MM.1S (cell line): ENCODE measurements around the gene RIMKLB.

ENCODE experiments used
- DNase-seq: peaks from one replicate; pipeline ENCODE4 v3.0.0-alpha.2; 2015
- H2AFZ ChIP-seq: fragments of 300-600 bp; sonication (generic); 2 replicates; pipeline ENCODE4 v1.6.0; 2016; ENCODE audit warnings: antibody characterized with exemption, low read length
- H3F3A ChIP-seq: fragments of 300-600 bp; sonication (generic); 2 replicates; pipeline ENCODE4 v1.6.1; 2016; ENCODE audit warnings: mild to moderate bottlenecking, antibody characterized with exemption, low read length, moderate library complexity, mixed read lengths; ENCODE audit not compliant: insufficient read depth
- H3K27ac ChIP-seq: fragments of 300-600 bp; sonication (generic); 2 replicates; pipeline ENCODE4 v1.5.1; 2016; ENCODE audit warnings: mild to moderate bottlenecking, low read length
- H3K27me3 ChIP-seq: fragments of 300-600 bp; sonication (generic); replicated peaks from 2 replicates; pipeline ENCODE4 v1.6.0; 2016; ENCODE audit warnings: low read length; ENCODE audit not compliant: insufficient read depth
- H3K36me3 ChIP-seq: fragments of 300-600 bp; sonication (generic); replicated peaks from 2 replicates; pipeline ENCODE4 v1.6.1; 2016; ENCODE audit warnings: mild to moderate bottlenecking, low read length, mixed read lengths; ENCODE audit not compliant: insufficient read depth
- H3K4me1 ChIP-seq: fragments of 300-600 bp; sonication (generic); 2 replicates; pipeline ENCODE4 v1.6.1; 2016; ENCODE audit warnings: low read length, mixed read lengths
- H3K4me2 ChIP-seq: fragments of 300-600 bp; sonication (generic); 2 replicates; pipeline ENCODE4 v1.6.0; 2016; ENCODE audit warnings: low read depth, low read length
- H3K4me3 ChIP-seq: fragments of 300-600 bp; sonication (generic); 2 replicates; pipeline ENCODE4 v1.5.1; 2016; ENCODE audit warnings: low read length, mixed read lengths
- H3K79me2 ChIP-seq: fragments of 300-600 bp; sonication (generic); 2 replicates; pipeline ENCODE4 v1.6.1; 2016; ENCODE audit warnings: mixed run types, low read length, mixed read lengths
- H3K9ac ChIP-seq: fragments of 300-600 bp; sonication (generic); 2 replicates; pipeline ENCODE4 v1.6.1; 2016; ENCODE audit warnings: low read length, mixed read lengths
- H3K9me2 ChIP-seq: fragments of 300-600 bp; sonication (generic); replicated peaks from 2 replicates; pipeline ENCODE4 v1.6.1; 2016; ENCODE audit warnings: mild to moderate bottlenecking, low read length, mixed read lengths; ENCODE audit not compliant: insufficient read depth
- H3K9me3 ChIP-seq: fragments of 300-600 bp; sonication (generic); replicated peaks from 2 replicates; pipeline ENCODE4 v1.6.1; 2016; ENCODE audit warnings: mild to moderate bottlenecking, low read length, mixed read lengths; ENCODE audit not compliant: insufficient read depth
- H4K20me1 ChIP-seq: fragments of 300-600 bp; sonication (generic); 2 replicates; pipeline ENCODE4 v1.6.1; 2016; ENCODE audit warnings: mild to moderate bottlenecking, low read length, moderate library complexity, mixed read lengths; ENCODE audit not compliant: insufficient read depth
- EZH2 ChIP-seq: fragments of 300-600 bp; sonication (generic); optimal IDR thresholded peaks from 2 replicates; pipeline ENCODE3; 2017; ENCODE audit warnings: low read depth, mild to moderate bottlenecking, antibody characterized with exemption, low read length, mixed read lengths
- EZH2phosphoT487 ChIP-seq: fragments of 300-600 bp; sonication (generic); IDR thresholded peaks from 2 replicates; pipeline ENCODE4 v1.6.1; 2018; ENCODE audit warnings: antibody characterized with exemption, low read length
- TF ChIP-seq, protein P1 (sequence below): fragments of 300-600 bp; sonication (generic); IDR thresholded peaks from 2 replicates; pipeline ENCODE4 v1.5.1; 2016; ENCODE audit warnings: antibody characterized with exemption, low read length, mixed read lengths

Gene RIMKLB

DNA sequence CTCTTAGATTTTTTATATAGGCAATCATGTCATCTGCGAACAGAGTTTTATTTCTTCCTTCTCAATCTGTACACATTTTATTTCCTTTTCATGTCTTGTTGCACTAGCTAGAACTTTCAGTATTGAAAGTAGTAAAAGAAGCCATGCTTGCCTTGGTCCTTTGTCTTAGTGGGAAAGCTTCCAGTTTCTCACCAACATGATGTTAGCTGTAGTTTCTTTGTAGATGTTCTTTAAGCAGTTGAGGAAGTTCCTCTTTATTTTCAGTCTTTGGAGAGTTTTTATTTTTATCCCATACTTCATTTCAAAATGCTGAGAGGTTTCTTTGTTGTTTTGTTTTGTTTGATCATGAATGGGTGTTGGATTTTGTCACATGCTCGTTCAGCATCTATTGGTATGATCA lies 12.7 kb upstream of the RIMKLB start:
- no peaks in the 10 kb centered on the region for H3K27me3 ChIP-seq
- 0 out of 2 replicates have a peak, but pooled peaks cover 4% of the 10 kb centered on the region for H3K4me1 ChIP-seq
- no peaks in the 10 kb centered on the region for H3K36me3 ChIP-seq
- no peak overlapping the region for H3K4me3 ChIP-seq
- H3K79me2 ChIP-seq: no peaks in the 10 kb centered on the region
- H3K27ac ChIP-seq: no peak overlapping the region
- no peak overlapping the region for H3K4me2 ChIP-seq
- H3K9ac ChIP-seq: no peak overlapping the region
- DNase-seq: no peak
- no peak overlapping the region for H2AFZ ChIP-seq
- no peaks in the 10 kb centered on the region for H3K9me2 ChIP-seq
- TF ChIP-seq, protein P1, sequence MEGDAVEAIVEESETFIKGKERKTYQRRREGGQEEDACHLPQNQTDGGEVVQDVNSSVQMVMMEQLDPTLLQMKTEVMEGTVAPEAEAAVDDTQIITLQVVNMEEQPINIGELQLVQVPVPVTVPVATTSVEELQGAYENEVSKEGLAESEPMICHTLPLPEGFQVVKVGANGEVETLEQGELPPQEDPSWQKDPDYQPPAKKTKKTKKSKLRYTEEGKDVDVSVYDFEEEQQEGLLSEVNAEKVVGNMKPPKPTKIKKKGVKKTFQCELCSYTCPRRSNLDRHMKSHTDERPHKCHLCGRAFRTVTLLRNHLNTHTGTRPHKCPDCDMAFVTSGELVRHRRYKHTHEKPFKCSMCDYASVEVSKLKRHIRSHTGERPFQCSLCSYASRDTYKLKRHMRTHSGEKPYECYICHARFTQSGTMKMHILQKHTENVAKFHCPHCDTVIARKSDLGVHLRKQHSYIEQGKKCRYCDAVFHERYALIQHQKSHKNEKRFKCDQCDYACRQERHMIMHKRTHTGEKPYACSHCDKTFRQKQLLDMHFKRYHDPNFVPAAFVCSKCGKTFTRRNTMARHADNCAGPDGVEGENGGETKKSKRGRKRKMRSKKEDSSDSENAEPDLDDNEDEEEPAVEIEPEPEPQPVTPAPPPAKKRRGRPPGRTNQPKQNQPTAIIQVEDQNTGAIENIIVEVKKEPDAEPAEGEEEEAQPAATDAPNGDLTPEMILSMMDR: no peak
- TF ChIP-seq EZH2 (no peak), EZH2phosphoT487 (no peak)
- H3F3A ChIP-seq: no peaks in the 10 kb centered on the region
- no peaks in the 10 kb centered on the region for H3K9me3 ChIP-seq
- no peaks in the 10 kb centered on the region for H4K20me1 ChIP-seq

- Histone ChIP-seq H3K79me2 (no peaks in the 10 kb centered on the region), H3K27me3 (no peaks in the 10 kb centered on the region), H3K9me2 (no peaks in the 10 kb centered on the region), H2AFZ (no peak overlapping the region), H4K20me1 (no peaks in the 10 kb centered on the region), H3K36me3 (no peaks in the 10 kb centered on the region), H3K9ac (no peak overlapping the region), H3K4me2 (no peak overlapping the region), H3K9me3 (no peaks in the 10 kb centered on the region), H3K4me1 (0 out of 2 replicates have a peak, but pooled peaks cover 4% of the 10 kb centered on the region), H3K27ac (no peak overlapping the region), H3F3A (no peaks in the 10 kb centered on the region), H3K4me3 (no peak overlapping the region)
- no peak for DNase-seq
- TF ChIP-seq EZH2 (no peak), EZH2phosphoT487 (no peak)
- TF ChIP-seq, protein P1: no peak
These were observed 9.8 kb upstream of the RIMKLB start for GRCh38 chr12:8687846-8688601.

GRCh38 chr12:8689681-8690080 lies 8.1 kb upstream of the RIMKLB start:
- 0 out of 2 replicates have a peak, but pooled peaks cover 4% of the 10 kb centered on the region for H3K4me1 ChIP-seq
- H3K27ac ChIP-seq: no peak overlapping the region
- no peak overlapping the region for H3K4me2 ChIP-seq

More at GRCh38 chr12:8689681-8690080, 8.1 kb upstream of the RIMKLB start:
- DNase-seq: no peak
- Histone ChIP-seq H2AFZ (no peak overlapping the region), H3K4me3 (no peak overlapping the region), H3F3A (no peaks in the 10 kb centered on the region), H3K9me2 (no peaks in the 10 kb centered on the region), H4K20me1 (no peaks in the 10 kb centered on the region), H3K9ac (no peak overlapping the region), H3K27me3 (no peaks in the 10 kb centered on the region), H3K36me3 (no peaks in the 10 kb centered on the region), H3K9me3 (no peaks in the 10 kb centered on the region), H3K79me2 (no peaks in the 10 kb centered on the region)
- TF ChIP-seq, protein P1: no peak
- TF ChIP-seq EZH2 (no peak), EZH2phosphoT487 (no peak)
